Uterus (tissue), 4 donors: Measurements from ENCODE around the gene PTPN18. TPM values are rescaled to one million over a fixed set of nuclear protein-coding genes. Genes with fewer than 3 reads are reported as not detected.

ENCODE experiments used
- DNase-seq, 2 donors: peaks; one replicate each; pipeline ENCODE4 v3.0.0-alpha.2; 2019 to 2020
- H3K27ac ChIP-seq, 2 donors: fragments of 200-600 bp; sonication (generic); 1 replicate in 1 of 2; 2 replicates in 1 of 2; pipeline ENCODE4 v1.5.1; 2016 to 2018
- H3K27me3 ChIP-seq, 2 donors: fragments of 200-600 bp; sonication (generic); one replicate each; pipeline ENCODE4 v1.5.1; 2018 to 2019; ENCODE audit warnings: control low read depth in 1 of 2
- H3K36me3 ChIP-seq, 2 donors: fragments of 200-600 bp; sonication (generic); one replicate each; pipeline ENCODE4 v1.5.1; 2019; ENCODE audit warnings: control low read depth in 1 of 2
- H3K4me1 ChIP-seq, 2 donors: fragments of 200-600 bp; sonication (generic); one replicate each; pipeline ENCODE4 v1.5.1; 2018 to 2019; ENCODE audit warnings: control low read depth in 1 of 2
- H3K4me3 ChIP-seq, 2 donors: fragments of 200-600 bp; sonication (generic); 1 replicate in 1 of 2; 2 replicates in 1 of 2; pipeline ENCODE4 v1.5.1; 2018 to 2019; ENCODE audit warnings: mild to moderate bottlenecking in 1 of 2
- H3K9me3 ChIP-seq, 2 donors: fragments of 200-600 bp; sonication (generic); one replicate each; pipeline ENCODE4 v1.5.1; 2019; ENCODE audit warnings: control low read depth in 1 of 2
- POLR2A ChIP-seq, 2 donors: fragments of 450-650 bp; IDR thresholded peaks; one replicate each; pipeline ENCODE4 v1.6.1; 2016; ENCODE audit warnings: antibody characterized with exemption in 2 of 2, mild to moderate bottlenecking in 1 of 2, moderate library complexity in 1 of 2
- intact Hi-C: fragments of 100-400 bp; cut with DNase I; formaldehyde crosslinking; loops from one replicate; pipeline ENCODE4 v1.15.1; 2023; ENCODE audit warnings: low total_unique reads
- total RNA-seq, 4 donors: library from RNA; depleted of rRNA in 3 of 4; stranded (reverse); fragments of >200 nt in 3 of 4; gene quantifications; one replicate each; pipeline versions ENCODE4 v1.1.0 to v1.2.4, GENCODE V29; 2014 to 2023
- TF ChIP-seq, protein P1 (sequence below), 4 experiments: fragments of 200-600 bp in 2 of 4; fragments of 450-650 bp in 2 of 4; sonication (generic) in 2 of 4; IDR thresholded peaks; one replicate each; pipeline ENCODE4 v1.5.1; 2016 to 2019; ENCODE audit warnings: antibody characterized with exemption in 4 of 4, mild to moderate bottlenecking in 2 of 4, moderate library complexity in 1 of 4
- donor health status: DM: yes; HTN: yes; CAD: no.

The PTPN18 gene
- total RNA-seq, 4 donors from 2014 or later = 29.6 to 65.6 (median 46.3) TPM

DNA sequence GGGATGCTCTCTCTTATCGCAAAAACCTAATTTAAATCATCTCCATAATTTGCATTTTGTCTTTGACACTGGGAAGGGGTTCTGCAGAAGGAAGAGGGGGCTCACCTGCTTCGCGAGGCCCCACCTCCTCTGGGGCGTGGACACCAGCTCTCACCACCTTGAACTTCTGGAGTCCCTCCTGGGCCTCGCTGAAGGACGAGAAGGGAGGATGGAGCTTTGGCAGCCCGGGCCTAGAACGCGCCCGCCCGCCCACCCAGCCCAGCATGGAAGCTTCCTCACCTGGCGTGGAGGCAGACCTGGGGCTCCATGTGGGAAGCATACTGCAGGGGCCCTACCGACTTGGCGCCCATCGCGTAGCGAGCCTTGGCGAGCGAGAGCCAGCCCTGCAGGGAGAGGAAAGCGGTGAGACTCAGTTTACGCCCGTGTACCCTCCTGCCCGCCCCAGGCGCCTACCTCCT, 14.3 kb upstream of the PTPN18 start:
- TF ChIP-seq, protein P1, sequence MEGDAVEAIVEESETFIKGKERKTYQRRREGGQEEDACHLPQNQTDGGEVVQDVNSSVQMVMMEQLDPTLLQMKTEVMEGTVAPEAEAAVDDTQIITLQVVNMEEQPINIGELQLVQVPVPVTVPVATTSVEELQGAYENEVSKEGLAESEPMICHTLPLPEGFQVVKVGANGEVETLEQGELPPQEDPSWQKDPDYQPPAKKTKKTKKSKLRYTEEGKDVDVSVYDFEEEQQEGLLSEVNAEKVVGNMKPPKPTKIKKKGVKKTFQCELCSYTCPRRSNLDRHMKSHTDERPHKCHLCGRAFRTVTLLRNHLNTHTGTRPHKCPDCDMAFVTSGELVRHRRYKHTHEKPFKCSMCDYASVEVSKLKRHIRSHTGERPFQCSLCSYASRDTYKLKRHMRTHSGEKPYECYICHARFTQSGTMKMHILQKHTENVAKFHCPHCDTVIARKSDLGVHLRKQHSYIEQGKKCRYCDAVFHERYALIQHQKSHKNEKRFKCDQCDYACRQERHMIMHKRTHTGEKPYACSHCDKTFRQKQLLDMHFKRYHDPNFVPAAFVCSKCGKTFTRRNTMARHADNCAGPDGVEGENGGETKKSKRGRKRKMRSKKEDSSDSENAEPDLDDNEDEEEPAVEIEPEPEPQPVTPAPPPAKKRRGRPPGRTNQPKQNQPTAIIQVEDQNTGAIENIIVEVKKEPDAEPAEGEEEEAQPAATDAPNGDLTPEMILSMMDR (IDR thresholded peaks at IDR 0.05) = no peak
- no peak for TF ChIP-seq POLR2A (IDR thresholded peaks at IDR 0.05)
- Histone ChIP-seq H3K27ac (peak overlapping the region; percentile 91 to 92), H3K27me3 (no peaks in the 10 kb centered on the region), H3K4me3 (peak overlapping the region; percentile 75 to 86), H3K4me1 (peaks cover 4 to 8% of the 10 kb centered on the region in 2 donors), H3K36me3 (no peaks in the 10 kb centered on the region), H3K9me3 (no peaks in the 10 kb centered on the region)
- intact Hi-C loops = no loop called here
- DNase-seq = no peak

DNA sequence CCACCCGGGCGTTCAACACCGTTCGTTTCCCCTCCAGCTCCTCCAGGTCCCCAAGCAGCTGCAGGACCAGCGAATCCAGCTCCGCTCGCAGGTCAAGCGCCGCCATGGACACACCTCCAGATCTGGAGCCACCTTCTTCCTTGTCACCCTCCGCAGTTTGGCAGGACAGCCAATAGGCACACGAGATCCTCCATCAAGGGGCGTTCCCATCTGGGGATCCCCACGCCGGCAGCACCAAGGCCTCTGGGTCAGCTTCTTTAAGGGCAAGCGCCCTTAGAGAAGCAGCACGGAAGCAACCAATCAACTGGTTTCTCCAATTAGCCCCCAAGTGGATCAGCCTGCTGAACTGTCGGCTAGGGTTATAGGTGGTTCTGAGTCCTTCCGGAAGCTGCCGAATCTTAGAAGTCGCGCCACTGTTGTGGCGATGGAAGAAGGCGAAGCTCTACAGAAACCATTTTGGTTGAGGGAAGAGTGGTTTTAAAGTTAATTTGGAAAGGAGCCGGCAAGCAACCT, 13.8 kb upstream of the PTPN18 start:
- Histone ChIP-seq H3K36me3 (no peaks in the 10 kb centered on the region), H3K27ac (peak overlapping the region; percentile 91 to 92), H3K4me1 (peaks cover 4 to 8% of the 10 kb centered on the region in 2 donors), H3K9me3 (no peaks in the 10 kb centered on the region), H3K4me3 (peak overlapping the region; percentile 75 to 86), H3K27me3 (no peaks in the 10 kb centered on the region)
- intact Hi-C loops = no loop called here
- peak; percentile 82 to 90 for DNase-seq
- TF ChIP-seq POLR2A (IDR thresholded peaks at IDR 0.05) = peak in 1 of 2 donors; percentile 32
- TF ChIP-seq, protein P1 (IDR thresholded peaks at IDR 0.05) = no peak

DNA sequence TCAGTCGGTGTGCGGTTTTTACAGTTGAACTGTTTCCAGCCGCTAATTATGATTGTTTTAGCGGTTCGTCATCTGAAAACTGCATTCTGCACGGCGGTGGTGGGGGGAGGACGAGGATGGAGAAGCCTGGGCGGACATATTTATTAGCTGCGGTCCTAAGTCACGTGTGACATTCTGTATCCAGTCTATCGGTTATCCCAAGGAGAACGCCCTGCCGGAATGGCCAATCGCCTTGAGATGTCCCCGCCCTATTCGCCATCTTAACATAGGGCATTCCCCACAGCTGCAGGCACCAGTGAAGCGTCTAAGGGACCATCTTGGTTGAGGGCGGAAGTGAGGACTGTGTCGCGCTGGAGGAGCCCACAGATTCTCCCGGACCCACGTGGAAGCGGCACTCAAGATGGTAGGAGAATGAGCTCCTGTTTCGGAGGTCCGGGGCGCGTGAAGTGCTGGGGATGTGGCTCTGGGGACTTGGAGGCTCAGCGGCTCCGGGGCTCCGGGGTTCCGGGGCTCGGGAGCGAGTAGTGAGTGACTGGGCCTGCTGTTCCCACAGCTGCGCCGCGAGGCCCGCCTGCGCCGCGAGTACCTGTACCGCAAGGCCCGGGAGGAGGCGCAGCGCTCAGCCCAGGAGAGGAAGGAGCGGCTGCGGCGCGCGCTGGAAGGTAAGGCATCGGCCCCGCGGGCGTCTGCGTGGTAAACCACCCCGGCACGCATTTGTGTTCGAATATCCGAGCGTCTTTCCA, 13.2 kb upstream of the PTPN18 start, which contains the start of gene IMP4:
Gene IMP4 (plus strand): TSS at position 365 of the 743 bp plus-strand sequence. CDS start 36 bp downstream, at position 401.
- intact Hi-C loops = no loop called here
- Histone ChIP-seq H3K27ac (peak within 1 kb of the TSS; percentile 91 to 92), H3K27me3 (no peaks in the 10 kb centered on the region), H3K4me3 (peak within 1 kb of the TSS; percentile 75 to 86), H3K9me3 (no peaks in the 10 kb centered on the region), H3K36me3 (no peaks in the 10 kb centered on the region), H3K4me1 (peaks cover 4 to 8% of the 10 kb centered on the region in 2 donors)
- peak; percentile 96 to 99 for DNase-seq
- TF ChIP-seq, protein P1 (IDR thresholded peaks at IDR 0.05) = peak in 2 of 4 experiments; percentile 11 to 31
- TF ChIP-seq POLR2A (IDR thresholded peaks at IDR 0.05) = peak; percentile 3 to 40

DNA sequence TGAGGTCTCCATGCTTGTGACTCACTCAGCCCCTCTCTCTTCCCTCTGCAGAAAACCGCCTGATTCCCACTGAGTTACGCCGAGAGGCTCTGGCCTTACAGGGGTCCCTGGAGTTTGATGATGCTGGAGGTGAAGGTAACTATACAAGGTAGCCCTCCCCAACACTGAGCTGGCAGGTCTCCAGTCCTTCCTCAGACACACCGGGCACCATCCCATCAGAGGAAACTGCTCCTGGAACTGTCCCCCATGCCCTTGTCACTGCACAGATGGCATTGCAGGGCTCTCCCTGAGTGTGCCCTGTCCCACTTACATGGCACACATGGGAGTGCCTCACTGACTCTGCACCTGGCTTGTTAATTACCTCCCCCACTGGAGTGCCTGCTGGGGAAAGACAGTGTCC, 11.3 kb upstream of the PTPN18 start:
- Histone ChIP-seq H3K4me3 (no peak overlapping the region), H3K36me3 (no peaks in the 10 kb centered on the region), H3K9me3 (no peaks in the 10 kb centered on the region), H3K27me3 (no peaks in the 10 kb centered on the region), H3K27ac (no peak overlapping the region), H3K4me1 (peaks cover 4 to 8% of the 10 kb centered on the region in 2 donors)
- DNase-seq = no peak
- intact Hi-C loops = no loop called here
- TF ChIP-seq POLR2A (IDR thresholded peaks at IDR 0.05) = no peak
- TF ChIP-seq, protein P1 (IDR thresholded peaks at IDR 0.05) = no peak

DNA sequence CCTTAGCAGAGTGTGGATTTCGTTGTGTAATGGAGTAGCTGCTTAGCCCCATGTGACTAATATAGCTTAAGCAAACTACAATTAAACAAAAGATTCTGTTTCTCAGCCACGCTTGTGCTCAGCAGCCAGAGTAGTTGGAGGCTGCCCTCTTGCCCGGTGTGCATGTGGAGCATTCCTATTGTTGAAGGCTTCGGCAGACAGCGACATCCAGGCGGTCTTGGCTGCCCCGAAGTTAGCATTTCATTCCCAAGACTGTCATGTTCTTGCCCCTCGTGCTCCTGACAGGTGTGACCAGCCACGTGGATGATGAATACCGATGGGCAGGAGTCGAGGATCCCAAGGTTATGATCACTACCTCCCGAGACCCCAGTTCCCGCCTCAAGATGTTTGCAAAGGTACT, 10.8 kb upstream of the PTPN18 start:
- no peak overlapping the region for H3K27ac ChIP-seq
- H3K36me3 ChIP-seq = no peaks in the 10 kb centered on the region
- no peaks in the 10 kb centered on the region for H3K9me3 ChIP-seq
- peaks cover 4 to 8% of the 10 kb centered on the region in 2 donors for H3K4me1 ChIP-seq
- intact Hi-C loops = no loop called here
- no peak for DNase-seq
- no peak for TF ChIP-seq POLR2A (IDR thresholded peaks at IDR 0.05)
- TF ChIP-seq, protein P1 (IDR thresholded peaks at IDR 0.05) = no peak
- H3K27me3 ChIP-seq = no peaks in the 10 kb centered on the region
- H3K4me3 ChIP-seq = no peak overlapping the region
